ENCODE measurements around the gene PODXL2.

Gene PODXL2

DNA sequence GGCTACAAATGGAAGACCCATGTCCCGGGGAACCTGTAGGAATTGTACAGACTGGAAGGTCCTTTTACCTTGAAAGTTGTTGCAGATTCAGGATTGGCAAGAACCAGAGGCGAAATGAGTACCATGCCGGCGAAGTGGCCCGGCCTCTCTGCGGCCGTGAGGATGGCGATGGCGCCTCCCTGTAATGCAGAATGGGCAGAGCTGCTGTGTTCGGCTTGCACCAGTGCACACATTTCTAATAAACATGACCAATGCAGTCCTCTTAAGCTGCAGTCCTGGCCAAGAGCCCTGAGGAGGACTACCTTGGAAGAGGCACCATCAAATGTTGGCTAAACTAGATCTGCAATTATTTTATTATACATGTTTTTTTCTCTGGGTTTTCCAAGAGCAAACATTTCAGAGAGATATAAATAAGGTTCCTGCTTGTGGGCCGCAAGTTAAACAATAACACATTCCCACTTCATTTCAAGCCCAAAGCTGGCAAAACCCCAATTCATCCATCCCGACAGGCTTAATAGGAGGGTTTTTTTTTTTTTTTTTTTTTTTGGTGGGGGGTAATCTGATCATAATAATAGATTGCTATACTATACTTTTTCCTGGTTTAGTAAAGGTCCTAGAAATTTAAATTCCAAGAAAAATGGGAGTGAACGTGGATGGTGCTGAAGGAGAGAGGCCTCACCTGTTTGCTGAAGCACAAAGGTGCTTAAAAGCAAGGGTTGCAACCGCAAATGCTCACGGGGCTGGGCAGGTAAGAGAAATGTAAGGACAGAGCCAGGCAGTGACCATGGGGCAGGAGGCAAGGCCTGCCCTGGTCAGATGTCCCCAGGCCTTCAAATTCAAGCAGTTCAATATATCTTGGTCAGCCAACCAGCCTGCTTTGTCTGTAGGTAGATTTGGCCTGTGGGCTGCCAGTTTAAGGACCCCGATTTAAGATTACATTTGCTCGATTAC is 92.3 kb downstream of the PODXL2 start:
- no peak for DNase-seq (ENCODE audit: low read depth, low spot score)

- DNase-seq (ENCODE audit: low read depth, low spot score): no peak
These were observed 93.3 kb downstream of the PODXL2 start for GRCh38 chr3:127722091-127722784.

All from activated CD4-positive, CD25-positive, alpha-beta regulatory T cell treated with anti-CD3 and anti-CD28 coated beads, Interleukin-2, amount 50 U/mL, for 16 hours (primary cell).